Kidney epithelial cell (primary cell): Measurements from ENCODE around the gene SASH1. TPM values are rescaled to one million over a fixed set of nuclear protein-coding genes. Genes with fewer than 3 reads are reported as not detected.

Source experiments
- DNase-seq: peaks from one replicate; pipeline ENCODE4 v3.0.0-alpha.2; 2010; ENCODE audit warnings: low read depth
- H3K27me3 ChIP-seq: 2 replicates; pipeline ENCODE4 v1.6.0; 2011; ENCODE audit warnings: low read length; ENCODE audit not compliant: control insufficient read depth, insufficient read depth
- H3K36me3 ChIP-seq: 2 replicates; pipeline ENCODE4 v1.5.1; 2011; ENCODE audit warnings: low read length; ENCODE audit not compliant: control insufficient read depth, insufficient read depth
- H3K4me3 ChIP-seq: 2 replicates; pipeline ENCODE4 v1.5.1; 2011; ENCODE audit warnings: low read depth, mild to moderate bottlenecking, control low read depth, low read length
- CTCF ChIP-seq: IDR thresholded peaks from 2 replicates; pipeline ENCODE4 v1.5.1; 2011; ENCODE audit warnings: mild to moderate bottlenecking, moderate library complexity, low read length, control low read depth, inconsistent platforms; ENCODE audit not compliant: insufficient read depth, poor library complexity, severe bottlenecking
- total RNA-seq: library from RNA; depleted of rRNA; stranded (reverse); fragments of >200 nt; gene quantifications from 2 replicates; pipeline ENCODE4 v1.2.3, GENCODE V29; 2015

SASH1 gene
- total RNA-seq, 1 donor from 2014 or later = 13.8 TPM

- no peak for DNase-seq
- H3K36me3 ChIP-seq = no peaks in the 10 kb centered on the region
- no peak overlapping the region for H3K4me3 ChIP-seq
- H3K27me3 ChIP-seq = no peaks in the 10 kb centered on the region
- TF ChIP-seq CTCF = no peak
Measured at GRCh38 chr6:148457843-148458159, 115.2 kb downstream of the SASH1 start.

- TF ChIP-seq CTCF = no peak
Measured at GRCh38 chr6:148459238-148459637, 116.6 kb downstream of the SASH1 start.

GRCh38 chr6:148460876-148461646, 118.4 kb downstream of the SASH1 start:
- Histone ChIP-seq H3K36me3 (no peaks in the 10 kb centered on the region), H3K4me3 (no peak overlapping the region), H3K27me3 (no peaks in the 10 kb centered on the region)
- TF ChIP-seq CTCF = no peak
- DNase-seq = no peak

More at GRCh38 chr6:148459238-148459637, 116.6 kb downstream of the SASH1 start:
- DNase-seq = no peak
- Histone ChIP-seq H3K27me3 (no peaks in the 10 kb centered on the region), H3K36me3 (no peaks in the 10 kb centered on the region), H3K4me3 (no peak overlapping the region)

- no peak for DNase-seq
- H3K27me3 ChIP-seq = no peaks in the 10 kb centered on the region
- no peak overlapping the region for H3K4me3 ChIP-seq
- H3K36me3 ChIP-seq = no peaks in the 10 kb centered on the region
- no peak for TF ChIP-seq CTCF
Measured at GRCh38 chr6:148461986-148462577, 119.4 kb downstream of the SASH1 start.

GRCh38 chr6:148463671-148464070, 121.0 kb downstream of the SASH1 start:
- H3K27me3 ChIP-seq = no peaks in the 10 kb centered on the region
- H3K4me3 ChIP-seq = no peak overlapping the region
- TF ChIP-seq CTCF = no peak
- no peak for DNase-seq
- H3K36me3 ChIP-seq = no peaks in the 10 kb centered on the region
